Measurements from ENCODE around the gene TPGS1. TPM values are rescaled to one million over a fixed set of nuclear protein-coding genes. Genes with fewer than 3 reads are reported as not detected.

TPGS1 gene
- total and polyA plus RNA-seq, 2 donors (not counting 3 experiments of a cell fraction or from before 2014, with no cell fraction given) = 20.9 to 24.7 TPM

DNA sequence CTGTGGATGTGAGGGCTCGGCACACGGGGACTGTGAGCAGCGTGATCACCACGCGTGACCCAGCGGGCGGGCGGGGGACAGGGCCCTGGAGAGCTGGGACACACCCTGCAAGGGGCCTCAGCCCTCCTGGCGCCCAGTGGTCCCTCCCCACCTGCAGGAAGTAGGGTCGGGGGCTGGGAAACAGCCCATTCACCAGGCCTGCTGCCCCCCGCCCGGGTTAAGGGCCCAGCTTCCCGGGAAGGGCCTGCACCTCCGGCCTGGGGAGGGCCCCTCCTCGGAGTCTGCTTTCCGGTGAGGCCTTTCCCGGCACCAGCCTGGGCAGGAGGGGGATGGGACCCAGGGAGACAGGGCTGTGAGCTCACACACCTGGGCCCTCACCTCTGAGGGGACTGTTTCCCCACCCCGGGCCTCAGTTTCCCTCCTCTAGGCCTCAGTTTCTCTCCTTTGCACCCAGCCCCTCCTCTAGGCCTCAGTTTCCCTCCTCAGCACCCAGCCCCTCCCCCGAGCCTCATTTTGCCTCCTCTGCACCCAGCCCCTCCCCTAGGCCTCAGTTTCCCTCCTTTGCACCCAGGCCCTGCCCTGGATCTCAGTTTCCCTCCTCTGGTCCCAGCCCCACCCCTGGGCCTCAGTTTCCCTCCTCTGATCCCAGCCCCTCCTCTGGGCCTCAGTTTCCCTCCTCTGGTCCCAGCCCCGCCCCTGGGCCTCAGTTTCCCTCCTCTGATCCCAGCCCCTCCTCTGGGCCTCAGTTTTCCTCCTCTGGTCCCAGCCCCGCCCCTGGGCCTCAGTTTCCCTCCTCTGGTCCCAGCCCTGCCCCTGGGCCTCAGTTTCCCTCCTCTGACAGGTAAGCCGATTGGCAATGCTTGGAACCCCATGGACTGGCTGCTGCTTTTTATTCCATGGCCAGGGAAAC lies 12.9 kb upstream of the TPGS1 start:
- CTCF ChIA-PET = interaction anchor here (0.7 to 2.7 kb wide), 4 partner anchors 11 to 17 kb away, joined by 6 to 28 read pairs (median 8); no protein-coding TSS in a partner anchor
- POLR2A ChIA-PET = no interaction called here
- Histone ChIP-seq H3K4me1 (ENCODE audit: control insufficient read depth, extremely low read depth, insufficient read depth, low read length) (peaks cover 6% of the 10 kb centered on the region), H3K36me3 (ENCODE audit: control insufficient read depth in 2 of 2, extremely low read depth in 1 of 2, insufficient read depth in 2 of 2, low read length in 2 of 2) (no peaks in the 10 kb centered on the region), H3K27me3 (ENCODE audit: control insufficient read depth in 2 of 2, insufficient read depth in 2 of 2, low read length in 2 of 2) (peaks cover 9 to 12% of the 10 kb centered on the region in 2 experiments), H2AFZ (ENCODE audit: low read depth, low read length) (no peak overlapping the region), H3K9me1 (replicated peaks; ENCODE audit: control insufficient read depth, extremely low read depth, insufficient read depth, low read length) (no peaks in the 10 kb centered on the region), H3K9me3 (replicated peaks; ENCODE audit: control insufficient read depth, insufficient read depth, low read length) (no peaks in the 10 kb centered on the region), H3K4me2 (ENCODE audit: insufficient read depth, low read length) (no peak overlapping the region), H3K27ac (ENCODE audit: insufficient read depth, low read depth, low read length) (no peak overlapping the region), H4K20me1 (replicated peaks; ENCODE audit: control insufficient read depth, extremely low read depth, insufficient read depth, low read length) (no peaks in the 10 kb centered on the region), H3K4me3 (replicated peaks in 1 of 3; ENCODE audit: insufficient read depth in 1 of 3, low read depth in 1 of 3, low read length in 3 of 3) (no peak overlapping the region), H3K79me2 (ENCODE audit: control insufficient read depth, insufficient read depth, low read length) (no peaks in the 10 kb centered on the region), H3K9ac (replicated peaks; ENCODE audit: extremely low read depth, insufficient read depth, low read length) (no peak overlapping the region)
- intact Hi-C loops (cut with micrococcal nuclease) (no loop called here), dilution Hi-C loops (cut with MboI; ENCODE audit: extremely low pct_ligation_motif_present, low sequenced_read_pairs) (no loop called here)
- no peak for FAIRE-seq
- no peak for TF ChIP-seq GATA2 (IDR thresholded peaks at IDR 0.05; ENCODE audit: insufficient read depth, insufficient read length, low read depth, low read length)
- no peak for TF ChIP-seq CTCF (IDR thresholded peaks at IDR 0.05; ENCODE audit: extremely low read depth in 1 of 2, insufficient read depth in 1 of 2, low read depth in 1 of 2, low read length in 2 of 2)
- TF ChIP-seq JUN (IDR thresholded peaks at IDR 0.05; ENCODE audit: borderline replicate concordance, insufficient read depth, insufficient read length, low read depth) = no peak
- TF ChIP-seq EZH2 (IDR thresholded peaks at IDR 0.05; ENCODE audit: borderline replicate concordance, low read depth, low read length, severe bottlenecking) = no peak
- no peak for TF ChIP-seq FOS (IDR thresholded peaks at IDR 0.05; ENCODE audit: borderline replicate concordance, insufficient read depth, low read length)
- no peak for TF ChIP-seq MAX (IDR thresholded peaks at IDR 0.05; ENCODE audit: insufficient read depth, insufficient read length)
- TF ChIP-seq POLR2AphosphoS5 (IDR thresholded peaks at IDR 0.05; ENCODE audit: insufficient read depth, low read depth, low read length) = no peak
- BruUV-seq (replicated peaks) = no TSS peak
- DNase-seq (ENCODE audit: low read depth, low spot score) = no peak

Data from endothelial cell of umbilical vein (primary cell).